IMR-90 (cell line): ENCODE measurements around the gene TMEM9. TPM values are rescaled to one million over a fixed set of nuclear protein-coding genes. Genes with fewer than 3 reads are reported as not detected.

Source experiments
- ATAC-seq: fragments of 200-7000 bp; cut with Tn5 transposase; 2 replicates; pipeline ENCODE4 v1.9.1; 2020; ENCODE audit warnings: low read depth, mild to moderate bottlenecking, moderate library complexity
- BruUV-seq: library from RNA; stranded (reverse); fragments of 400-500 nt; replicated peaks from 2 replicates; lab custom pipeline; 2021; lab: Mats Ljungman, UMichigan
- CTCF ChIA-PET: fragments of 300-600 bp; formaldehyde crosslinking; extraction: SDS; loops from one replicate; lab custom pipeline; 2021; ENCODE audit warnings: antibody characterized with exemption; lab: Yijun Ruan, JAX
- POLR2A ChIA-PET: fragments of 300-600 bp; sonication (Branson Sonifier 250); formaldehyde crosslinking; loops from one replicate; lab custom pipeline; 2022; ENCODE audit warnings: antibody characterized with exemption; ENCODE audit not compliant: unreplicated experiment; lab: Charles Lee
- DNase-seq: peaks from one replicate; pipeline ENCODE4 v3.0.0; 2013
- H2AFZ ChIP-seq: replicated peaks from 2 replicates; pipeline ENCODE3; 2013; ENCODE audit warnings: low read length, mild to moderate bottlenecking; ENCODE audit not compliant: poor library complexity
- H2AK5ac ChIP-seq: 2 replicates; pipeline ENCODE4 v1.6.1; 2013; ENCODE audit warnings: low read depth, low read length, inconsistent platforms
- H2AK9ac ChIP-seq: replicated peaks from 2 replicates; pipeline ENCODE3; 2013; ENCODE audit warnings: mild to moderate bottlenecking, low read depth, low read length, moderate library complexity; ENCODE audit not compliant: poor library complexity
- H2BK120ac ChIP-seq: 2 replicates; pipeline ENCODE4 v1.6.1; 2013; ENCODE audit warnings: low read depth, low read length, inconsistent platforms
- H2BK15ac ChIP-seq: 3 replicates; pipeline ENCODE4 v1.6.1; 2013; ENCODE audit warnings: low read depth, low read length, inconsistent platforms
- H2BK20ac ChIP-seq: 2 replicates; pipeline ENCODE4 v1.6.1; 2013; ENCODE audit warnings: low read depth, mild to moderate bottlenecking, inconsistent platforms, low read length, moderate library complexity
- H2BK5ac ChIP-seq: 2 replicates; pipeline ENCODE4 v1.6.1; 2013; ENCODE audit warnings: mild to moderate bottlenecking, low read depth, low read length, inconsistent platforms; ENCODE audit not compliant: poor library complexity, severe bottlenecking
- H3K14ac ChIP-seq: replicated peaks from 2 replicates; pipeline ENCODE4 v1.6.1; 2013; ENCODE audit warnings: low read depth, low read length, inconsistent platforms
- H3K18ac ChIP-seq: 2 replicates; pipeline ENCODE4 v1.6.1; 2013; ENCODE audit warnings: low read depth, low read length, control low read depth
- H3K23ac ChIP-seq: 2 replicates; pipeline ENCODE4 v1.6.1; 2013; ENCODE audit warnings: low read depth, low read length, inconsistent platforms
- H3K27ac ChIP-seq: 2 replicates; pipeline ENCODE4 v1.5.1; 2013; ENCODE audit warnings: mild to moderate bottlenecking, control low read depth, low read length; ENCODE audit not compliant: insufficient read depth
- H3K27me3 ChIP-seq: 2 replicates; pipeline ENCODE4 v1.6.1; 2013; ENCODE audit warnings: low read length; ENCODE audit not compliant: control insufficient read depth, insufficient read depth
- H3K36me3 ChIP-seq: 2 replicates; pipeline ENCODE4 v1.6.1; 2013; ENCODE audit warnings: low read length, mixed read lengths; ENCODE audit not compliant: control insufficient read depth, insufficient read depth
- H3K4ac ChIP-seq: 2 replicates; pipeline ENCODE4 v1.6.1; 2013; ENCODE audit warnings: low read depth, low read length, inconsistent platforms
- H3K4me1 ChIP-seq: 2 replicates; pipeline ENCODE4 v1.6.1; 2013; ENCODE audit warnings: low read length, mixed read lengths; ENCODE audit not compliant: control insufficient read depth, insufficient read depth
- H3K4me2 ChIP-seq: 2 replicates; pipeline ENCODE4 v1.6.1; 2013; ENCODE audit warnings: low read depth, mild to moderate bottlenecking, control low read depth, low read length, moderate library complexity
- H3K4me3 ChIP-seq: 2 replicates; pipeline ENCODE4 v1.5.1; 2013; ENCODE audit warnings: low read depth, mild to moderate bottlenecking, control low read depth, low read length, moderate library complexity; ENCODE audit not compliant: insufficient read depth
- H3K56ac ChIP-seq: 2 replicates; pipeline ENCODE4 v1.6.1; 2013; ENCODE audit warnings: low read length, inconsistent platforms; ENCODE audit not compliant: insufficient read depth; ENCODE audit errors: extremely low read depth
- H3K79me1 ChIP-seq, 2 experiments: 2 replicates each; pipeline ENCODE4 v1.6.1; 2013; ENCODE audit warnings: low read length in 2 of 2, inconsistent platforms in 1 of 2, low read depth in 1 of 2
- H3K9ac ChIP-seq: 2 replicates; pipeline ENCODE4 v1.6.1; 2013; ENCODE audit warnings: low read depth, low read length, control low read depth
- H3K9me1 ChIP-seq: 2 replicates; pipeline ENCODE4 v1.6.1; 2013; ENCODE audit warnings: low read length, inconsistent platforms; ENCODE audit not compliant: insufficient read depth
- H3K9me3 ChIP-seq: 2 replicates; pipeline ENCODE4 v1.6.1; 2013; ENCODE audit warnings: low read length; ENCODE audit not compliant: control insufficient read depth, insufficient read depth
- H4K20me1 ChIP-seq: 2 replicates; pipeline ENCODE4 v1.6.1; 2013; ENCODE audit warnings: low read length, inconsistent platforms; ENCODE audit not compliant: insufficient read depth
- H4K5ac ChIP-seq: 2 replicates; pipeline ENCODE4 v1.6.1; 2013; ENCODE audit warnings: mild to moderate bottlenecking, low read depth, low read length, control low read depth
- H4K8ac ChIP-seq, 2 experiments: 2 replicates each; pipeline ENCODE4 v1.6.1; 2013; ENCODE audit warnings: low read depth in 2 of 2, low read length in 2 of 2, control low read depth in 1 of 2, inconsistent platforms in 1 of 2
- H4K91ac ChIP-seq: 2 replicates; pipeline ENCODE4 v1.6.1; 2013; ENCODE audit warnings: low read depth, low read length, inconsistent platforms; ENCODE audit not compliant: insufficient read depth
- CEBPB ChIP-seq: IDR thresholded peaks from 2 replicates; pipeline ENCODE4 v1.6.1; 2012; ENCODE audit warnings: low read depth, low read length, improper control_type of control experiment
- MAFK ChIP-seq: IDR thresholded peaks from 2 replicates; pipeline ENCODE4 v1.6.1; 2012; ENCODE audit warnings: low read depth, low read length, improper control_type of control experiment
- MXI1 ChIP-seq: IDR thresholded peaks from 2 replicates; pipeline ENCODE4 v1.6.1; 2012; ENCODE audit warnings: low read depth, mild to moderate bottlenecking, low read length, moderate library complexity, borderline replicate concordance
- NFE2L2 ChIP-seq: fragments of 150-350 bp; IDR thresholded peaks from 2 replicates; pipeline ENCODE4 v1.6.1; 2016; ENCODE audit warnings: low read depth, mild to moderate bottlenecking, low read length
- POLR2A ChIP-seq: IDR thresholded peaks from 2 replicates; pipeline ENCODE4 v1.6.1; 2012; ENCODE audit warnings: mild to moderate bottlenecking, low read depth, low read length
- RCOR1 ChIP-seq: IDR thresholded peaks from 2 replicates; pipeline ENCODE4 v1.6.1; 2012; ENCODE audit warnings: mild to moderate bottlenecking, low read length, improper control_type of control experiment; ENCODE audit not compliant: insufficient replicate concordance
- WGBS, 2 experiments: methylation state at CpG; one replicate each; pipeline versions ENCODE4 v1.1.5 to v1.1.7; 2013; ENCODE audit warnings: missing lambda C conversion rate in 2 of 2; ENCODE audit not compliant: insufficient read length in 1 of 2; ENCODE audit errors: extremely low coverage in 2 of 2; 5-methylcytosine and 5-hydroxymethylcytosine counted together
- dilution Hi-C: fragments of 300-500 bp; cut with HindIII; formaldehyde crosslinking; loops from one replicate; pipeline ENCODE4 v1.14.3; 2018; ENCODE audit warnings: low sequenced_read_pairs; ENCODE audit not compliant: unreplicated experiment
- in situ Hi-C: fragments of 300-500 bp; cut with MboI; formaldehyde crosslinking; loops from 3 replicates; pipeline ENCODE4 v1.14.3; 2019; ENCODE audit warnings: low sequenced_read_pairs, inconsistent platforms, mixed read lengths
- intact Hi-C: fragments of 100-400 bp; cut with micrococcal nuclease; formaldehyde crosslinking; loops from 2 replicates; pipeline ENCODE4 v1.10.0; 2022
- polyA plus RNA-seq, 3 experiments: library from polyadenylated mRNA; depleted of rRNA; stranded (reverse); fragments of >200 nt; gene quantifications; 2 replicates each; pipeline ENCODE4 v1.2.3, GENCODE V29; 2012; ENCODE audit warnings: low replicate concordance in 1 of 3
- total RNA-seq: library from RNA; depleted of rRNA; stranded (reverse); fragments of >200 nt; gene quantifications from 2 replicates; pipeline ENCODE4 v1.2.3, GENCODE V29; 2012

The TMEM9 gene
- total and polyA plus RNA-seq, 2 of the 4 experiments (the other 2 are of a cell fraction), result 76.7 to 107 TPM

DNA sequence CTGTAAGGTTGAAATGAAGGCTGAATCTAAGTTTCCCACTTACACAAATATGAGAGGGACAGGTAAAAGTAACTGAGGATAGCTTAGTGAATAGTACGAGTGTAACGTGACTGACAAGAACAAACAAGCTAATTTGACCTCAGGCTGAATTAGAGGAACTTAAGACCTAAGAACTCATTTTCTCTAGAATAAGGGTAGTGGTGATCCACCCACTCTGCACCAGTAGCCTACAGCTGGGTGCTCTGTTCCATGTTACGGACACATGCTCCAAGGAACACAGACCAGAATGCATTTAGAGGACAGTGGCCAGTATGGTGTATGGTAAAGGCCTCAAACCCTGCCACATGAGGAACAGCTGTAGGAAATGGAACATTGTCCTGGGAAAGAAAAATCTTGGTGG is 14.9 kb upstream of the TMEM9 start:
- H4K5ac ChIP-seq, result no peak overlapping the region
- peaks cover 3% of the 10 kb centered on the region for H3K9me1 ChIP-seq
- no CpG with 5 or more reads among the region's 3 CpGs for WGBS, 2 experiments
- no peak overlapping the region for H2AK9ac ChIP-seq
- no peak for ATAC-seq
- 0 out of 3 replicates have a peak overlapping the region, but pooled peaks have one; percentile 28 for H2BK15ac ChIP-seq
- H2BK5ac ChIP-seq, result no peak overlapping the region
- H3K4me1 ChIP-seq, result 0 out of 2 replicates have a peak, but pooled peaks cover 2% of the 10 kb centered on the region
- H3K9me3 ChIP-seq, result no peaks in the 10 kb centered on the region
- no peak overlapping the region for H3K23ac ChIP-seq
- no peaks in the 10 kb centered on the region for H3K79me1 ChIP-seq
- dilution Hi-C loops, result no loop called here
- H3K56ac ChIP-seq, result no peak overlapping the region
- ChIA-PET CTCF (interaction anchor here (0.6 to 0.9 kb wide), 2 partner anchors 10 to 370 kb away, joined by 3 to 6 read pairs; no protein-coding TSS in a partner anchor), POLR2A (no interaction called here)
- peak overlapping the region; percentile 40; the same call in 1 of the 2 replicates for H2BK120ac ChIP-seq
- intact Hi-C loops, result no loop called here
- DNase-seq, result no peak
- H3K9ac ChIP-seq, result no peak overlapping the region
- H4K8ac ChIP-seq, result no peak overlapping the region
- no peak overlapping the region for H2BK20ac ChIP-seq
- no peak overlapping the region for H3K27ac ChIP-seq
- BruUV-seq, result no TSS peak
- H3K27me3 ChIP-seq, result peaks cover 13% of the 10 kb centered on the region
- H2AK5ac ChIP-seq, result peak overlapping the region; percentile 58; the same call in 1 of the 2 replicates
- H3K4me3 ChIP-seq, result no peak overlapping the region
- no peak overlapping the region for H2AFZ ChIP-seq
- no peaks in the 10 kb centered on the region for H4K20me1 ChIP-seq
- no peak overlapping the region for H3K4ac ChIP-seq
- no peak for TF ChIP-seq MXI1
- no peak for TF ChIP-seq POLR2A
- no peak for TF ChIP-seq RCOR1
- TF ChIP-seq CEBPB, result no peak
- TF ChIP-seq MAFK, result no peak
- no peak for TF ChIP-seq NFE2L2
- no peaks in the 10 kb centered on the region for H3K36me3 ChIP-seq
- no peak overlapping the region for H3K14ac ChIP-seq
- no peak overlapping the region for H3K4me2 ChIP-seq
- H3K18ac ChIP-seq, result no peak overlapping the region
- H4K91ac ChIP-seq, result no peak overlapping the region
- in situ Hi-C loops, result no loop called here
